Left lung (tissue), 10 donors: ENCODE results near the gene DUSP18. TPM values are rescaled to one million over a fixed set of nuclear protein-coding genes. Genes with fewer than 3 reads are reported as not detected.

ENCODE experiments used
- ATAC-seq: fragments of 200-7000 bp; cut with Tn5 transposase; one replicate; pipeline ENCODE4 v1.9.1; 2020; ENCODE audit warnings: moderate library complexity
- DNase-seq, 4 donors: peaks; one replicate each; pipeline ENCODE4 v3.0.0-alpha.2; 2013 to 2020
- H3K27ac ChIP-seq, 2 donors: fragments of 200-600 bp; sonication (generic) in 1 of 2; one replicate each; pipeline versions ENCODE4 v1.5.0 to v1.8.0; 2020 to 2021
- H3K27me3 ChIP-seq, 2 donors: fragments of 200-600 bp; sonication (generic) in 1 of 2; one replicate each; pipeline versions ENCODE4 v1.5.0 to v1.8.0; 2020 to 2021
- H3K36me3 ChIP-seq, 2 donors: fragments of 200-600 bp; sonication (generic) in 1 of 2; one replicate each; pipeline versions ENCODE4 v1.5.0 to v1.8.0; 2020 to 2021
- H3K4me1 ChIP-seq, 2 donors: fragments of 200-600 bp; one replicate each; pipeline ENCODE4 v1.8.0; 2021
- H3K4me3 ChIP-seq, 2 donors: fragments of 200-600 bp; sonication (generic) in 1 of 2; one replicate each; pipeline versions ENCODE4 v1.5.0 to v1.8.0; 2020 to 2021; ENCODE audit warnings: mild to moderate bottlenecking in 1 of 2
- H3K9me3 ChIP-seq, 2 donors: fragments of 200-600 bp; sonication (generic) in 1 of 2; one replicate each; pipeline versions ENCODE4 v1.5.0 to v1.8.0; 2020 to 2021
- intact Hi-C, 2 donors: fragments of 100-400 bp; cut with DNase I; formaldehyde crosslinking; loops; one replicate each; pipeline versions ENCODE4 v1.11.2 to v1.14.2; 2022
- polyA plus RNA-seq, 6 donors: library from polyadenylated mRNA; unstranded; fragments of 120-200 nt; gene quantifications; one replicate each; pipeline ENCODE4 v1.2.1, GENCODE V29; 2013; ENCODE audit not compliant: insufficient read length in 6 of 6
- total RNA-seq, 2 donors: library from RNA; stranded (reverse); fragmentation: NEBNext Ultra II Directional; extraction: Animal tissue kit (Norgen Biotek cat#: 25700); gene quantifications; one replicate each; pipeline ENCODE4 v1.2.1, GENCODE V29; 2021
- TF ChIP-seq, protein P1 (sequence below), 2 donors: fragments of 200-600 bp; sonication (generic) in 1 of 2; IDR thresholded peaks; one replicate each; pipeline versions ENCODE4 v1.5.0 to v1.8.0; 2021; ENCODE audit warnings: antibody characterized with exemption in 2 of 2
- donor health status: DM: no; HTN: yes; CAD: no.
- donor health status: DM: no; HTN: no; CAD: no.

DUSP18 gene
- total and polyA plus RNA-seq, 8 donors = 10.0 to 23.9 (median 13.1) TPM

DNA sequence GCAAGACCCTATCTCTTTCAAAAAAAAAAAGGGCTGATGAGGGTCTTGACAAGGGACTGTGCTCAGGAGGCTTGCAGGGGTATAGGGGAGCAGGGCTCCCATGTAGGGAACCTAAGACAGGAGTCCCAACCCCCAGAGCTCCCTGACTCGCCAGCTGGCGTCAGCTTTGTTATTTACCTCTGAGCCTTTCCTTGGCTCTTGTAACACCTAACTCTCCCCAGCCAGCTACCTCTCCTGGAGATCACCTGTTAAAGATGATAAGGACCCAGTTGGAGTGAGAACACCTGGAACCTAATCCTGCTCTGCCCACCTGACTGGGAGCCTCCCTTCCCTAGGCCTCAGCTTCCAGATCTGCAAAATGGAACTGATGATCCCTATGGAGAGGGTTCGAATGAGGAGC is 18.9 kb downstream of the DUSP18 start:
- ATAC-seq (no peak), DNase-seq (no peak)
- intact Hi-C loops = no loop called here
- peaks cover 3 to 14% of the 10 kb centered on the region in 2 donors for H3K4me1 ChIP-seq
- peak overlapping the region in 1 of 2 donors; percentile 7 for H3K27ac ChIP-seq
- H3K4me3 ChIP-seq = no peak overlapping the region
- H3K9me3 ChIP-seq = no peaks in the 10 kb centered on the region
- H3K36me3 ChIP-seq = no peaks in the 10 kb centered on the region
- TF ChIP-seq, protein P1, sequence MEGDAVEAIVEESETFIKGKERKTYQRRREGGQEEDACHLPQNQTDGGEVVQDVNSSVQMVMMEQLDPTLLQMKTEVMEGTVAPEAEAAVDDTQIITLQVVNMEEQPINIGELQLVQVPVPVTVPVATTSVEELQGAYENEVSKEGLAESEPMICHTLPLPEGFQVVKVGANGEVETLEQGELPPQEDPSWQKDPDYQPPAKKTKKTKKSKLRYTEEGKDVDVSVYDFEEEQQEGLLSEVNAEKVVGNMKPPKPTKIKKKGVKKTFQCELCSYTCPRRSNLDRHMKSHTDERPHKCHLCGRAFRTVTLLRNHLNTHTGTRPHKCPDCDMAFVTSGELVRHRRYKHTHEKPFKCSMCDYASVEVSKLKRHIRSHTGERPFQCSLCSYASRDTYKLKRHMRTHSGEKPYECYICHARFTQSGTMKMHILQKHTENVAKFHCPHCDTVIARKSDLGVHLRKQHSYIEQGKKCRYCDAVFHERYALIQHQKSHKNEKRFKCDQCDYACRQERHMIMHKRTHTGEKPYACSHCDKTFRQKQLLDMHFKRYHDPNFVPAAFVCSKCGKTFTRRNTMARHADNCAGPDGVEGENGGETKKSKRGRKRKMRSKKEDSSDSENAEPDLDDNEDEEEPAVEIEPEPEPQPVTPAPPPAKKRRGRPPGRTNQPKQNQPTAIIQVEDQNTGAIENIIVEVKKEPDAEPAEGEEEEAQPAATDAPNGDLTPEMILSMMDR (IDR thresholded peaks at IDR 0.05) = no peak
- no peaks in the 10 kb centered on the region for H3K27me3 ChIP-seq

- H3K36me3 ChIP-seq = no peaks in the 10 kb centered on the region
- H3K4me1 ChIP-seq = peaks cover 3 to 14% of the 10 kb centered on the region in 2 donors
- no peak overlapping the region for H3K4me3 ChIP-seq
- DNase-seq = no peak
- H3K27ac ChIP-seq = no peak overlapping the region
- intact Hi-C loops = no loop called here
- TF ChIP-seq, protein P1 (IDR thresholded peaks at IDR 0.05) = no peak
- no peaks in the 10 kb centered on the region for H3K27me3 ChIP-seq
- no peaks in the 10 kb centered on the region for H3K9me3 ChIP-seq
- no peak for ATAC-seq
Measured at GRCh38 chr22:30647536-30647935, 20.1 kb downstream of the DUSP18 start.

GRCh38 chr22:30646518-30647160 is 21.0 kb downstream of the DUSP18 start:
- ATAC-seq = no peak
- no peaks in the 10 kb centered on the region for H3K27me3 ChIP-seq

GRCh38 chr22:30643055-30643875 is 24.4 kb downstream of the DUSP18 start:
- intact Hi-C loops = no loop called here

More at GRCh38 chr22:30646518-30647160, 21.0 kb downstream of the DUSP18 start:
- H3K36me3 ChIP-seq = no peaks in the 10 kb centered on the region
- intact Hi-C loops = no loop called here
- TF ChIP-seq, protein P1 (IDR thresholded peaks at IDR 0.05) = no peak
- H3K9me3 ChIP-seq = no peaks in the 10 kb centered on the region
- no peak overlapping the region for H3K27ac ChIP-seq
- DNase-seq = no peak
- peaks cover 3 to 14% of the 10 kb centered on the region in 2 donors for H3K4me1 ChIP-seq
- H3K4me3 ChIP-seq = no peak overlapping the region

More at GRCh38 chr22:30643055-30643875, 24.4 kb downstream of the DUSP18 start:
- Histone ChIP-seq H3K27me3 (no peaks in the 10 kb centered on the region), H3K27ac (no peak overlapping the region), H3K36me3 (no peaks in the 10 kb centered on the region), H3K9me3 (no peaks in the 10 kb centered on the region), H3K4me3 (no peak overlapping the region), H3K4me1 (no peaks in the 10 kb centered on the region)
- no peak for DNase-seq
- TF ChIP-seq, protein P1 (IDR thresholded peaks at IDR 0.05) = no peak
- no peak for ATAC-seq
